ENCODE results near the gene F2RL3. TPM values are rescaled to one million over a fixed set of nuclear protein-coding genes. Genes with fewer than 3 reads are reported as not detected.
A peak's percentile ranks its signal among the peaks of the same experiment; 100 is the strongest.

The F2RL3 gene
- total and polyA plus RNA-seq, 5 donors from 2014 or later = 0.10 TPM; not detected in 4

DNA sequence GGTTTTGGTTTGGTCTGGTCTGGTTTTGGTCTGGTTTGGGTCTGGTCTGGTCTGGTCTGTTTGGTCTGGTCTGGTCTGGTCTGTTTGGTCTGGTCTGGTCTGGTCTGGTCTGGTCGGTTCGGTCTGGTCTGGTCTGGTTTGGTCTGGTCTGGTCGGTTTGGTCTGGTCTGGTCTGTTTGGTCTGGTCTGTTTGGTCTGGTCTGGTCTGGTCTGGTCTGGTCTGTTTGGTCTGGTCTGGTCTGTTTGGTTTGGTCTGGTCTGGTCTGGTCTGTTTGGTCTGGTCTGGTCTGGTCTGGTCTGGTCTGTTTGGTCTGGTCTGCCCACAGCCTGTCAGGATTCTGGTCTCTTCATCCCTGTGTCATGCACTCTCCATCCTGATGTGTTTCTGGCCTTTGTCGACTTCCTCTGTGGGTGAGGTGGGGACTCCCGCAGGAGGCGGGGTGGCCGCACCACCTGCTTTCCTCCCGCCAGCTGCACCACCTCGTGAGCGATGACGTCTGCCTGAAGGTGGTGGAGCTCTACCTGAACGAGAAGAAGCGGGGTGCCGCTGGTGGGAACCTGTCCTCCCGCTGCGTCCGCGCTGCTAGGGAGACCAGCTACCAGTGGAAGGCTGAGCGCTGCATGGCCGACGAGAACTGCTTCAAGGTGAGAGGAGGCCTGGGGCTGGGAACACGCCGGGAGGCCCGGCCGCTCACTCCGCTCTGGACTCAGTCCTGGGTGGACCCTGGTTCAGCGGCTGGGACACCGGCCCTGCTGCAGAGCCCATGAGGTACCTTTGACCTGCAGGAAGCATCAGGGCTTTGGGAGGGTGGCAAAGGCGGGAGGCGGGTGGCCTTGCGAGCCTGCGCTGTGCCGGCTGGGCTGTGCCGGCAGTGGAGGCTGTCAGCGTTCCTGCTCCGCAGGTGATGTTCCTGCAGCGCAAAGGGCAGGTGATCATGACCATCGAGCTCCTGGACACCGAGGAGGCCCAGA, 12.9 kb upstream of the F2RL3 start:
- Mint-ChIP-seq H3K36me3 (peaks cover 42% of the 10 kb centered on the region), H3K9me3 (peaks cover 0 to 5% (median 0%) of the 10 kb centered on the region in 7 donors), H3K27ac (no peak overlapping the region), H3K4me1 (peaks cover 0 to 18% (median 10%) of the 10 kb centered on the region in 4 donors), H3K4me3 (no peak overlapping the region), H3K27me3 (no peaks in the 10 kb centered on the region)
- Histone ChIP-seq H3K4me1 (ENCODE audit: control insufficient read depth, insufficient read depth, low read length, poor library complexity, severe bottlenecking) (no peaks in the 10 kb centered on the region), H3K27ac (ENCODE audit: insufficient read depth, low read length, poor library complexity, severe bottlenecking) (no peak overlapping the region), H3K27me3 (ENCODE audit: control insufficient read depth, insufficient read depth, low read length) (no peaks in the 10 kb centered on the region), H3K36me3 (ENCODE audit: control insufficient read depth, insufficient read depth, low read length) (peaks cover 40% of the 10 kb centered on the region), H3K9me3 (ENCODE audit: control insufficient read depth in 2 of 2, low read length in 2 of 2) (peaks cover 0 to 3% of the 10 kb centered on the region in 2 experiments), H3K4me3 (ENCODE audit: low read depth, low read length) (no peak overlapping the region)
- ATAC-seq (ENCODE audit: low read depth in 2 of 2) = no peak
- DNase-seq = peak in 1 of 3 donors; percentile 26

DNA sequence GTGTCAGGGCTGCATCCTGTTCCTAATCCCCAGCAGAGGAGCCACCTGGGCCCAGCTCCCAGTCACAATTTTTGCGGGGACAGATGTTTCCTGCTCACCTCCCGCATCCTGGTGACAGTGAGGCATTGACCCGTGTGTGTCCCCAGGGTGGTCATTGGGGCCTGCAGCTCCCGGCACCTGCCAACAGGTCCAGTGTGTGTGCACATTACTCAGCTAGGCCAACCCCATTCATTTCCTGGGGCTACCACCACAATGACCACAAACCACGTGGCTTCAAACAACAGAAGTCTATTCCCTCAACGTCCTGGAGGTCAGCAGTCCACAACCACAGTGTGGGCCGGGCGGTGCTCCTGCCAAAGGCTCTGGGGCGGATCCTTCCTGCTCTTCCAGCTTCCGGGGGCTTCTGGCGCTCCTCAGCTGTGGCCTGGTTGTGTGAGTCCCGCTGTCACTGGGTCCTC, 11.9 kb upstream of the F2RL3 start:
- H3K9me3 ChIP-seq (ENCODE audit: control insufficient read depth in 2 of 2, low read length in 2 of 2) = peaks cover 6 to 13% of the 10 kb centered on the region in 2 experiments
- Mint-ChIP-seq H3K27me3 (no peaks in the 10 kb centered on the region), H3K4me1 (peaks cover 0 to 18% (median 10%) of the 10 kb centered on the region in 4 donors), H3K4me3 (no peak overlapping the region), H3K9me3 (peaks cover 0 to 12% (median 2%) of the 10 kb centered on the region in 7 donors), H3K36me3 (peaks cover 35% of the 10 kb centered on the region), H3K27ac (no peak overlapping the region)
- no peak for DNase-seq
- no peak overlapping the region for H3K4me3 ChIP-seq (ENCODE audit: low read depth, low read length)
- H3K36me3 ChIP-seq (ENCODE audit: control insufficient read depth, insufficient read depth, low read length) = peaks cover 31% of the 10 kb centered on the region
- no peaks in the 10 kb centered on the region for H3K27me3 ChIP-seq (ENCODE audit: control insufficient read depth, insufficient read depth, low read length)
- no peak overlapping the region for H3K27ac ChIP-seq (ENCODE audit: insufficient read depth, low read length, poor library complexity, severe bottlenecking)
- ATAC-seq (ENCODE audit: low read depth in 2 of 2) = peak in 1 of 2 donors; percentile 15
- no peaks in the 10 kb centered on the region for H3K4me1 ChIP-seq (ENCODE audit: control insufficient read depth, insufficient read depth, low read length, poor library complexity, severe bottlenecking)

DNA sequence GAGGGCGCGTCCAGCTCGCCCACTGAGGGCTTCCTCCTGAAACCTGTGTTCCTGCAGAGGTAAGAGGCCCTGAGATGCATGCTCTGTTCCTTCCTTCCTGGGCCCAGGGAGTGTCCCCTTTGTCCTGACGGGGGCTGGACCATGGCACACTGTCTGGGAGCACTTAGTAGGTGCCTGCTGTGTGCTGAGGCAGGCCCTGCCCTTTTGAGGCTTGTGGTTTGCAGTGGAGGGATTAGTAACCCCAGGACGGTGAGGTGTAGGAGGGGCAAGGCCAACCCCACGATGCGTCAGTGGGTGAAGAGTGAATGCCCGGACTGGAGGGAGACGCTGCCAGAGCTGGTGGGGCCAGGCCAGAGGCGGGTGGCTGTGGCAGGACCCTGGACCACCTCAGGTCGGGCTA, 11.2 kb upstream of the F2RL3 start:
- H3K27me3 ChIP-seq (ENCODE audit: control insufficient read depth, insufficient read depth, low read length) = no peaks in the 10 kb centered on the region
- DNase-seq (no peak), ATAC-seq (ENCODE audit: low read depth in 2 of 2) (no peak)
- Mint-ChIP-seq H3K27ac (no peak overlapping the region), H3K27me3 (no peaks in the 10 kb centered on the region), H3K4me1 (peaks cover 0 to 18% (median 10%) of the 10 kb centered on the region in 4 donors), H3K4me3 (no peak overlapping the region), H3K36me3 (peaks cover 35% of the 10 kb centered on the region), H3K9me3 (peaks cover 0 to 19% (median 6%) of the 10 kb centered on the region in 7 donors)
- no peaks in the 10 kb centered on the region for H3K4me1 ChIP-seq (ENCODE audit: control insufficient read depth, insufficient read depth, low read length, poor library complexity, severe bottlenecking)
- H3K27ac ChIP-seq (ENCODE audit: insufficient read depth, low read length, poor library complexity, severe bottlenecking) = no peak overlapping the region
- peaks cover 29% of the 10 kb centered on the region for H3K36me3 ChIP-seq (ENCODE audit: control insufficient read depth, insufficient read depth, low read length)
- peaks cover 12 to 20% of the 10 kb centered on the region in 2 experiments for H3K9me3 ChIP-seq (ENCODE audit: control insufficient read depth in 2 of 2, low read length in 2 of 2)
- no peak overlapping the region for H3K4me3 ChIP-seq (ENCODE audit: low read depth, low read length)

DNA sequence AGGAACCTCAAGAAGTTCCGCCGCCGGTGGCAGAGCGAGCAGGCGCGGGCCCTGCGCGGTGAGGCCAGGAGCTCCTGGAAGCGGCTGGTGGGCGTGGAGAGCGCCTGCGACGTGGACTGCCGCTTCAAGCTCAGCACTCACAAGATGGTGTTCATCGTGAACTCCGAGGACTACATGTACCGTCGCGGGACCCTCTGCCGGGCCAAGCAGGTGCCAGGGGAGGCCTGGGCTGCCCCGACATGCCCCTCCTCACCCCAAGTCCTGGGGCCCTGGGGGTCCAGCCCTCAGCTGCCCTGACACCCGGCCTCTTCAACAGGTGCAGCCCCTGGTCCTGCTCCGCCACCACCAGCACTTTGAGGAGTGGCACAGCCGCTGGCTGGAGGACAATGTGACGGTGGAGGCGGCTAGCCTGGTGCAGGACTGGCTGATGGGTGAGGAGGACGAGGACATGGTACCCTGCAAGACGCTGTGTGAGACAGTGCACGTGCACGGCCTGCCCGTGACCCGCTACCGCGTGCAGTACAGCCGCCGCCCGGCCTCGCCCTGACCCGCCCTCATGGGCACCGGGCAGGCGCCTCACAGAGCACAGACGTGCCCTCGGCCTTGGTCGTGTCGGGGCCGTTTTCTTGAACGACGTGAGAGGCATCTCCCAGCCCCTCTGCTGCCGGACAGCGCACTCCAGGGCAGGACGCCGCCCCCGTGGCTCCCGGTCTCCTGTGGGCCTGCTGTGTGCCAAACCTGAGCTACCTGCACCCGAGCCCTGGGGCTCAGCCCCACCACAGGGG, 10.4 kb upstream of the F2RL3 start:
- Mint-ChIP-seq H3K27me3 (no peaks in the 10 kb centered on the region), H3K4me1 (peaks cover 0 to 18% (median 10%) of the 10 kb centered on the region in 4 donors), H3K4me3 (no peak overlapping the region), H3K27ac (no peak overlapping the region), H3K36me3 (peaks cover 39% of the 10 kb centered on the region), H3K9me3 (peaks cover 2 to 26% (median 9%) of the 10 kb centered on the region in 7 donors)
- ATAC-seq (ENCODE audit: low read depth in 2 of 2) = no peak
- Histone ChIP-seq H3K27ac (ENCODE audit: insufficient read depth, low read length, poor library complexity, severe bottlenecking) (no peak overlapping the region), H3K9me3 (ENCODE audit: control insufficient read depth in 2 of 2, low read length in 2 of 2) (peaks cover 12 to 27% of the 10 kb centered on the region in 2 experiments), H3K36me3 (ENCODE audit: control insufficient read depth, insufficient read depth, low read length) (peaks cover 29% of the 10 kb centered on the region), H3K4me3 (ENCODE audit: low read depth, low read length) (no peak overlapping the region), H3K27me3 (ENCODE audit: control insufficient read depth, insufficient read depth, low read length) (no peaks in the 10 kb centered on the region), H3K4me1 (ENCODE audit: control insufficient read depth, insufficient read depth, low read length, poor library complexity, severe bottlenecking) (no peaks in the 10 kb centered on the region)
- DNase-seq = no peak

DNA sequence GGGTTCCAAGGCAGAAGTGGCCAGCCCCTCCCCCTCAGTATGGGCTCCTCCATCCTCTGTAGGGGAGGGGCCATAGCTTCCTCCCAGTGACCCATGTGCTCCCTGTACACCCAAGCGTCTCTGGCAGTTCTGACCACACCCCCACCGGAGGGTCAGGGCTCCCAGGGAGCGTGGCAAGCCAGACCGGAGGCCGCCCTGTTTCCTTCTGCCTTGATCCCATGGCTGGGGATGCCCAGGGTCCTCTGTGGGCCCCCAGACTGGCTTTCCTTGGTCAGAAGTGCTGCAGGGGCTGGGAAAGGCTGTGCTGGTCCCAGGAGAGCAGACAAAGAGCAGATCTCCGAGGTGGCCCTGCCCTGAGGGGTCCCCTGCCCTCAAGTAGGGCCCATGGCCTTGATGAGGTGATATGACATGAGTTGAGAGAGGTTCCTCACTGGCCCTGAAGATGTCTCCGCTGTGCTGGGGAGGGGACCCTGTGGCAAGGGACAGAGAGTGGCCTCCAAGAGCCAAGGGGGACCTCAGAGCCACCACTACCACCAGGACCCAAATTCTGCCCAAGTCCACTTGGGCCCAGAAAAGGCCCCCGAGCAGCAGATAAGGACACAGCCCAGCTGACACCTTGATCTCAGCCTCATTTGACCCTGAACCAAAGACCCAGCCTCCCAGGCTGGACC, 7.8 kb upstream of the F2RL3 start:
- Mint-ChIP-seq H3K27ac (no peak overlapping the region), H3K4me1 (peaks cover 0 to under 1% (median 0%) of the 10 kb centered on the region in 4 donors), H3K4me3 (no peak overlapping the region), H3K36me3 (peaks cover 22% of the 10 kb centered on the region), H3K27me3 (no peaks in the 10 kb centered on the region), H3K9me3 (peaks cover 2 to 26% (median 9%) of the 10 kb centered on the region in 7 donors)
- Histone ChIP-seq H3K4me1 (ENCODE audit: control insufficient read depth, insufficient read depth, low read length, poor library complexity, severe bottlenecking) (no peaks in the 10 kb centered on the region), H3K27me3 (ENCODE audit: control insufficient read depth, insufficient read depth, low read length) (no peaks in the 10 kb centered on the region), H3K27ac (ENCODE audit: insufficient read depth, low read length, poor library complexity, severe bottlenecking) (no peak overlapping the region), H3K9me3 (ENCODE audit: control insufficient read depth in 2 of 2, low read length in 2 of 2) (peaks cover 12 to 30% of the 10 kb centered on the region in 2 experiments), H3K4me3 (ENCODE audit: low read depth, low read length) (no peak overlapping the region), H3K36me3 (ENCODE audit: control insufficient read depth, insufficient read depth, low read length) (peaks cover 29% of the 10 kb centered on the region)
- DNase-seq (no peak), ATAC-seq (ENCODE audit: low read depth in 2 of 2) (no peak)

DNA sequence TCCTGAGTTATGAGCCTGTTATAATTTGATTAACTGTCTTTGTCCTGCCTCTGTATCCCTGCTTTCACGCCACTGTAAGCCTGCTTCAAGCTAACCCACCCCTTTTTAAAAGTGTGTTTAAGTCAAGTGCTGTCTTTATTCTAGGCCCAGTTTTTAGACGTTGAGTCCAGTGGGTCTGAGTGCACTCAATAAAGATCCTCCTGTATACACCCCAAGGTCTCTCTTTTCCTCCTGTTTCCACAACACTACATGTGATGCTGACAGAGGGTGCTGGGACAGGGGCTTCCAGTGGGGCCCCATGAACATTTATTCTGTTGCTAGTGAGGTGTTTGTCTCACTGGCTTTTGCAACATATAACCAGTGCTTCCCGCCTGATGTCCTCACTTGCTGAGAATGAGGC, 6.7 kb upstream of the F2RL3 start:
- Histone ChIP-seq H3K4me1 (ENCODE audit: control insufficient read depth, insufficient read depth, low read length, poor library complexity, severe bottlenecking) (no peaks in the 10 kb centered on the region), H3K36me3 (ENCODE audit: control insufficient read depth, insufficient read depth, low read length) (peaks cover 20% of the 10 kb centered on the region), H3K9me3 (ENCODE audit: control insufficient read depth in 2 of 2, low read length in 2 of 2) (peaks cover 12 to 30% of the 10 kb centered on the region in 2 experiments), H3K27ac (ENCODE audit: insufficient read depth, low read length, poor library complexity, severe bottlenecking) (no peak overlapping the region), H3K27me3 (ENCODE audit: control insufficient read depth, insufficient read depth, low read length) (no peaks in the 10 kb centered on the region), H3K4me3 (ENCODE audit: low read depth, low read length) (no peak overlapping the region)
- no peaks in the 10 kb centered on the region for H3K4me1 Mint-ChIP-seq
- peak overlapping the region in 1 of 4 donors; percentile 51 for H3K4me3 Mint-ChIP-seq
- DNase-seq = no peak
- peaks cover 21% of the 10 kb centered on the region for H3K36me3 Mint-ChIP-seq
- no peak overlapping the region for H3K27ac Mint-ChIP-seq
- no peaks in the 10 kb centered on the region for H3K27me3 Mint-ChIP-seq
- H3K9me3 Mint-ChIP-seq = peaks cover 2 to 26% (median 9%) of the 10 kb centered on the region in 7 donors
- ATAC-seq (ENCODE audit: low read depth in 2 of 2) = no peak

DNA sequence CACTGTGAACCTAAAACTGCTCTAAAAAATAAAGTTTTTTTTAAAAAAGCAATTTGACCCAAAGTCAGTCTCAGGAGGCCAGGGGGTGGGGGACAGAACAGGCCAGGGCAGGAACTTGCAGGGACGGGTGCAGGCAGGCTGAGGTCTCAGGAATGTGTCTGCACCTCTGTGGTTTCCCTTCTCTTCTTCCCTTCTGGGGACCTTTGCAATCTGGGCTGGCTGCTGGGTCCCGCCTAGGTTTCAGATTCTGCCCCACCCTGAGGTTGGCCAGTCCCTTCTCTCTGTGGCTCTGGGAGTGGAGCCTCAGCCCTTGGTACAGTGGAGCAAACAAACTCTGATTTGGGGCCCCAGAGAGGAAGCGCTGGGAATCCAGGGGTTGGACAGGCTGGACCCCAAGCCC, 5.3 kb upstream of the F2RL3 start:
- Histone ChIP-seq H3K36me3 (ENCODE audit: control insufficient read depth, insufficient read depth, low read length) (peaks cover 12% of the 10 kb centered on the region), H3K4me1 (ENCODE audit: control insufficient read depth, insufficient read depth, low read length, poor library complexity, severe bottlenecking) (peaks cover under 1% of the 10 kb centered on the region), H3K4me3 (ENCODE audit: low read depth, low read length) (no peak overlapping the region), H3K27me3 (ENCODE audit: control insufficient read depth, insufficient read depth, low read length) (no peaks in the 10 kb centered on the region), H3K9me3 (ENCODE audit: control insufficient read depth in 2 of 2, low read length in 2 of 2) (peaks cover 12 to 30% of the 10 kb centered on the region in 2 experiments), H3K27ac (ENCODE audit: insufficient read depth, low read length, poor library complexity, severe bottlenecking) (no peak overlapping the region)
- Mint-ChIP-seq H3K4me3 (no peak overlapping the region), H3K27me3 (no peaks in the 10 kb centered on the region), H3K36me3 (peaks cover 15% of the 10 kb centered on the region), H3K9me3 (peaks cover 2 to 26% (median 8%) of the 10 kb centered on the region in 7 donors), H3K27ac (no peak overlapping the region), H3K4me1 (peaks cover 0 to 2% (median 0%) of the 10 kb centered on the region in 4 donors)
- ATAC-seq (ENCODE audit: low read depth in 2 of 2) (no peak), DNase-seq (no peak)

Data from CD4-positive, CD25-positive, alpha-beta regulatory T cell (primary cell).